ENCODE data around the gene FAM186B.
"Not testable (repeated sequence)": the region's sequence is repeated elsewhere in the genome, so short reads cannot be mapped to it uniquely, and the experiment has no call there.

Gene FAM186B, protein sequence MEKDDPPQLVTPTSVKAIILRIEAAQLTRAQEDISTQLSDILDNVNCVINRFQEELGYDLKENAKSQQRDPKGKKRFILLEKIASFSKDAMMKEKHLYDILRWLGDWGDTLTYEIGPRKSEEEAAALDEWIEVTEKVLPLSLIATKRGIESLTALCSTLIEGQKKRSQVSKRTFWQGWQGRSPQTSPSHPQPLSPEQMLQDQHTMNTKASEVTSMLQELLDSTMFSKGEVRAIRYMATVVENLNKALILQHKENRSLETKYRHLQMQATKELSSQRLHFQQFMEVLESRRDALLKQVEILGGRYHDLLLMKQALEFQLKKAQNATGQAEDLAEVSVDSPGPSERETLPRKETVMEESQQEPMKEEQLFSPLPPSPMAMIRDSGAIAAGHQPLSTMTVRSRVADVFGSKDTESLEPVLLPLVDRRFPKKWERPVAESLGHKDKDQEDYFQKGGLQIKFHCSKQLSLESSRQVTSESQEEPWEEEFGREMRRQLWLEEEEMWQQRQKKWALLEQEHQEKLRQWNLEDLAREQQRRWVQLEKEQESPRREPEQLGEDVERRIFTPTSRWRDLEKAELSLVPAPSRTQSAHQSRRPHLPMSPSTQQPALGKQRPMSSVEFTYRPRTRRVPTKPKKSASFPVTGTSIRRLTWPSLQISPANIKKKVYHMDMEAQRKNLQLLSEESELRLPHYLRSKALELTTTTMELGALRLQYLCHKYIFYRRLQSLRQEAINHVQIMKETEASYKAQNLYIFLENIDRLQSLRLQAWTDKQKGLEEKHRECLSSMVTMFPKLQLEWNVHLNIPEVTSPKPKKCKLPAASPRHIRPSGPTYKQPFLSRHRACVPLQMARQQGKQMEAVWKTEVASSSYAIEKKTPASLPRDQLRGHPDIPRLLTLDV

DNA sequence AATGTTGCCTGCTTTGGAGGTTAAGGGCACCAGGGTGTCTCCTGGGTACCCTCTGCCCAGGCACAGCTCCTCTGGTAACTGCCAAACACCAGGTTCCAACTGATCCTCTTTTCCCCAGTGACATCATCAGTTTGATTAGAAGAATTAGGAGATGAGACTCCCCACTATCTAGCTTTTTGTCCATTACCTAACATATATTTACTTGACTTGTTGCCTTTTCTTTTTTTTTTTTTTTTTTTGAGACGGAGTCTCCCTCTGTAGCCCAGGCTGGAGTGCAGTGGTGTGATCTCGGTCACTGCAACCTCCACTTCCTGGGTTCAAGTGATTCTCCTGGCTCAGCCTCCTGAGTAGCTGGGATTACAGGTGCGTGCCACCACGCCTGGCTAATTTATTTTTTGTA is at the start of gene FAM186B:
TSS of gene FAM186B (minus strand) at position 101 of the 400 bp plus-strand sequence. CDS start 162 bp downstream, outside the sequence.
- DNase-seq (ENCODE audit: low read depth) = not testable (repeated sequence)

GRCh38 chr12:49654715-49655114 is 49.3 kb upstream of the FAM186B start:
- DNase-seq (ENCODE audit: low read depth) = no peak

DNA sequence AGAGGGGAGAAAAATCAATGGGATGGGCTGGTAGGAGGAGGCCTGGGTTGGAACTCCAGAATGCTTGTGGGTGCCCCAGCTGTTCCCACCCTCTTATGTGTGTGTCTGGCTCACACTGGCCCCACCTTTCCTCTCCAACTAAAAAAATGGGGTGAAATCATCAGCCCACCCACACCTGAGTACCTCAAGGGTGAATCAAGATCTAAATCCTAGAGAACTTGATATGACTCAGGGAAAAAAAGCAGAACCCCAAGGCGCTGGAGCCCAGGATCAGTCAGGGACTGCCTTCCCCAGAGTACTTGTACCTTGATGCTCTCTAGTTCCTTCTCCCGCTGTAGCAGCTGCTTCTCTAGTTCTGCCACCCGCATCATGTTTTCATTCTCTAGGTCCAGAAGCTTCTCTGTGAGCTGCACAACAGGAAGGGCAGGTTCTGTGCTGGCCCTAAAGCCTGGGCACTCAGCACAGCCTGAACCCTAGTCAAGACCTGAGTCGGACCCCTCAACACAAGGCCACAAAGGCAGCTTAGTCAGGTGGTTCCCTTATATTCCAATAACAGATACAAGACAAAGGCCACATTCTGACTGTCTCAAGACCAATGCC is 47.6 kb upstream of the FAM186B start:
- DNase-seq (ENCODE audit: low read depth) = no peak

- no peak for DNase-seq (ENCODE audit: low read depth)
These were observed 46.4 kb upstream of the FAM186B start for GRCh38 chr12:49651855-49652254.

- DNase-seq (ENCODE audit: low read depth) = no peak
These were observed 44.5 kb upstream of the FAM186B start for GRCh38 chr12:49649892-49650291.

DNA sequence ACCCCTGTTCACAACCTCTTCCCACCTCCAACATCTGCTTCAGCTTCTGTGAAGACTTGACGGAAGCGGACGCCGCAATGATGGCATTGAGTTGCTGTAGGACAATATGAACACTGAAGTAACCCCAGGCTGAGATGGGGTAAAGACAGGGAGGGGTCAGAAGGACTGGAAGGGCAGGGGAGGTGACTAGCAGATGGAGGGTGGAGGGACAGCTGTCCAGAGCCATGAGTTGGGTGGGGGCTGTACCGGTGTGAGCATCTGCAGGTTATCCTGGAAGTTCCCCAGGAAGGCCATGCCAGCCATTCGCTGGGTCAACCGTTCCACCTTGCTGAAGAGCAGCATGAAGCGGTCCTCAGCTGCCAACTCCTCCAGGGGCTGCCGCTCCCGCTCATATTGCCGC is 44.0 kb upstream of the FAM186B start:
- no peak for DNase-seq (ENCODE audit: low read depth)

- no peak for DNase-seq (ENCODE audit: low read depth)
These were observed 43.2 kb upstream of the FAM186B start for GRCh38 chr12:49648712-49649003.

DNA sequence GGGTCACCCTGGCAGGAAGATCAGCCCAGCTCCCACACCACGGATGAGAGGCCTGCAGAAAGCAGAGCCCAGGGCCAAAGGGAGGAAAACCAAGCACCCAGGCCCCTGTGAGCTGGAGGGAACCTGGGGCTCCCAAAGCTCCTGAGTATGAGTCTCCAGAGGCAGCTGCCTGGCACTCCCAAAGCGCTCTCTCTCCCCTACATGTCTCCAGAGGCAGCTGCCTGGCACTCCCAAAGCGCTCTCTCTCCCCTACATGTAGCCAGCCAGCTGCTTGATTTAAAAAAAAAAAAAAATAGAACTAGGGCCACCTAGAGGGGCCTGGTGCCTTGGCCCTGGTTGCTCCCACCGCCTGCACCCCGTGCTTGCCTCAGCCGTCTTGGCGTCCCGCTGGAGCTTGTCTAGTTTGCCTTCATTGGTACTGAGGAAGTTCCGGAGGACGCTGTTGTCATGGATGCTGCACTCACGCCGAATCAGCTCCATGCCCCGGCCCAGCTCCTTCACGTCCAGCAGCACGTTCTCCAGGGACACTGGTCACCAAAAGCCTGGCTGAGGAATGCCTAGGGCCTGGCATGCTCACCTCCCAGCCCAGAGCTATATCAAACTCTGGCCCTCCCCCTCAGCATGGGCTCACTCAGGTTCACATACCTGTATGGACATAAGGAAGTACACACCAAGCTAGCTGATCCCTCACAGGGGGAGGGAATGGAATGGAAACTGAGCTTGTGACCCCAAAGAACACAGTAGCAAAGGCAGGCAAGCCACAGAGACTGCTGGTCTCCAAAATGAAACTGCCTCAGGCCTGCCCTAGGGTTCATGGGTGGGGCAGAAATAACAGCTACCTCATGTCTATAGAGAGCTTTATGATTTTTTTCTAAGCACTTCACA is 42.6 kb upstream of the FAM186B start:
- no peak for DNase-seq (ENCODE audit: low read depth)

GRCh38 chr12:49646871-49647654 is 41.6 kb upstream of the FAM186B start:
- DNase-seq (ENCODE audit: low read depth) = no peak

DNA sequence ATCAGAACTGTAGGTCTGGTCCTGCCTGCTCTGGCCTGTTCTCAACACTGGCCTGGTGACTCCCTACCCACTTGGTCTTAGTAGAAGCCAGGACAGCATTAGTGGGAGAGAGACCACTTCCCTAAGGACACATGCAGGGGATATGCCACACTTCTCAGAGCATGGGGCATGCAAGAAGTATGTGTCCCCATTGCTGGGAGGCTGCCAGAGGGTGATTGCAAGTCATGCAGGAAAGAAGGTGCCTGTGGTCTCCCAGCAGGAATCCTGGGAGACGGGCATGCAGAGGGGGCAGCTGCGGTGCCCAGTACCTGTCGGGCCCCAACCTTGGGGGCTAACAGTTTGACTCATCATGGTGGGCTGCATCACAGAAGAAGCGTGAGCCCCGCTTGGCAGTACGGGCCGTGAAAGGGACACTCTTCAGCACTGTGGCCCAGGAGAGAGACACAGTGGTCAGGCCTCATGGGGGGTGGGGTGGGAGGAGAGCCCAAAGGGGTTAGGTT is 40.9 kb upstream of the FAM186B start:
- DNase-seq (ENCODE audit: low read depth) = no peak

DNA sequence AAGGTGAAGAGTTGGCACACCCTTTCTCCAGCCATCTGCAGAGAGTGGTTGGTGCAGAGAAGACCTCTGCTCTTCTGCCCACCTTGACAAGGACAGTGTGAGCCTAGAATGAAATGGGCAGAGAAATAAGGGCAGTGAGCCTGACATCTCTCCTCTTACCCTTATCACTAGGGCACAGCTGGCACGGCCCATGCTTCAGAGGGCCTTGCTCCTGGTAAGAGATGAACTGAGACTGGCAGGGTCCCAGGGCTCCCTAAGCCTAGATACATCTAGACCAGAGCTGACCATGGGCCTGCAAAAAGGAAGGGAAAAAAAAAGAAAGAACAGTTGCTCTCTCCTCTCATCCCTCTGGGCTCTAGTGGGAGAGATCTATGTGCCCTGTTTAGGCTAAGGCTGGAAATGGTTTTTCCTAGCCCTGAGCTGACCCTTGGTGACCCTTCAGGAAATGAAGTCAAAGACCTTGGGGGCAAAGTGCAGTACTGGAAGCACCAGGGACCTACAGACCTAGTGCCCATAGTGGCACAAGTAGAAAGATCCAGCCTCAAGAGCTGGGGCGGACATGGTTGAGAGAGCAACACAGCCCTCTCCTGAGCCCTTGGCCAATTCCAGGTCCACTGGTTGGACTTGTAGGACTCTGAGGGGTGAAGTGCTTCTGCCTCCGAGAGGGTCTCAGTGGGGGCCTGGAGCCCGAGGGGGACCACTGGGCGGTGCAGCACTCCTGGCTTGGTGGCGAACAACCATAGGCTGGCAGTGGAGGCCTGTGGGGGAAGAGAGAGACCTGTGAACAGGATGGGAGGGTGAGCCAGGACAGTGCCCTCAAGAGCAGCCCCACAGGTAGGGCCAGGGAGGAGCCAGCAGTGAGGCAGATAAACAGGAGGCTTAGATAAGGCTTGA is 40.0 kb upstream of the FAM186B start:
- DNase-seq (ENCODE audit: low read depth) = no peak

DNA sequence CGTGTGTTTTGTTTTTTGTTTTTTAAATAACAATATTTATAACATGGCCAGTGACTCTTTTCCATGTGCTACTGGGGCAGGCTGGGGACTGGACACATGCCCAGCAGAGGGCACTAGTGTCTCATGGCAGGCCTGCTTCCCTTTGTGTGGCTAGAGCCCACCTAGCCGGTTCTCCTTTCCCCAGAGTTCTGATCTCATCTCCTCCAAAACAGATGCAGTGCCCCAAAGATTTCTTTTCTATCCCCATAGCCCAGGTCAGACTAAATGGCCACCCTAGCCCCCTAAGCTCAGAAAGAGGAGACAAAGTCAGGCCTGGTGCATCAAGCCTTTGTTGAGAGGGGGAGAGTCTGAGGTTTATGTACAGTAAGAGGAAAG is 39.2 kb upstream of the FAM186B start:
- no peak for DNase-seq (ENCODE audit: low read depth)

GRCh38 chr12:49643961-49644619 is 38.7 kb upstream of the FAM186B start:
- DNase-seq (ENCODE audit: low read depth) = no peak

DNA sequence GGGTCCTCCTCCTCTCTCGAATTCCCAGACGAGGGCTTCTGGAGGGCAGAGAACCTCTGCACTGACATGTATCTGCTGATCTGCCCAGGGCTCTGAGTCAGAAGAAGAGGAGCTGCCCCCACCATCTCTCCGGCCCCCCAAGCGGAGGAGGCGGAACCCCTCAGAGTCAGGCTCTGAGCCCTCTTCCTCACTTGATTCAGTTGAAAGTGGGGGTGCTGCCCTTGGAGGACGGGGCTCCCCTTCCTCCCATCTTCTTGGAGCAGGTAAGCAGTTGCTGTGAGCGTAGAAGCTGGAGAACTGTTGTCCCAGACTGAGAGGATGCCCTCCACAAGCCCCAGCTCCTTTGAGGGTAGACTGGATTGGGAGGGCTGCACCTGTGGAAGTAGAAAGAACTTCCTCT is 37.7 kb upstream of the FAM186B start:
- no peak for DNase-seq (ENCODE audit: low read depth)

- no peak for DNase-seq (ENCODE audit: low read depth)
These were observed 36.9 kb upstream of the FAM186B start for GRCh38 chr12:49642370-49642802.

DNA sequence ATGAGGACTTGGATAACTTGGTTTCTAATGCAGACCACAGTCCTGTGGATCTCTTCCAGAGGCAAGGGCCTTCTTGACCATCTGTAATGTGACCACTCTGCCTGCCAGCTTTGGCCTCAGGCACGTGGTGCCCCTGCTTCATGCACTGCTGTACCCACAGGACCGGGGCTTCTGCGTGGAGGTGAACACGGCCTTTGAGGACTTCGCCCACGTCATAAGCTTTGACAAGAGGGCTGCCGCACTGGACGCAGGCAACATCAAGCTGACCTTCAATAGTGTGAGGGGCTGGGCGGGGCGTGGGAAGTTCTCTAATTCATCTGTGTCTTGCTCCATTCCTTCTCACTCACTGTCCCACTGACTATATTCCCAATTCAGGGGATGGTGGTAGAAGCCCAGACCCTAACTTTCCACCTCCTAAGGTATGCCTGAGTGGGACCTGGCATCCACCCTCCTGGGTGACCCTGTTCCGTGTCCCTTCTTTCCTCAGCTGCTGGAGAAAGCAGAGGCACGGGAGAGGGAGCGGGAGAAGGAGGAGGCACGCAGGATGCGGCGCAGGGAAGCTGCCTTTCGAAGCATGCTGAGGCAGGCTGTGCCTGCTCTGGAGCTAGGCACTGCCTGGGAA is 36.4 kb upstream of the FAM186B start:
- no peak for DNase-seq (ENCODE audit: low read depth)

DNA sequence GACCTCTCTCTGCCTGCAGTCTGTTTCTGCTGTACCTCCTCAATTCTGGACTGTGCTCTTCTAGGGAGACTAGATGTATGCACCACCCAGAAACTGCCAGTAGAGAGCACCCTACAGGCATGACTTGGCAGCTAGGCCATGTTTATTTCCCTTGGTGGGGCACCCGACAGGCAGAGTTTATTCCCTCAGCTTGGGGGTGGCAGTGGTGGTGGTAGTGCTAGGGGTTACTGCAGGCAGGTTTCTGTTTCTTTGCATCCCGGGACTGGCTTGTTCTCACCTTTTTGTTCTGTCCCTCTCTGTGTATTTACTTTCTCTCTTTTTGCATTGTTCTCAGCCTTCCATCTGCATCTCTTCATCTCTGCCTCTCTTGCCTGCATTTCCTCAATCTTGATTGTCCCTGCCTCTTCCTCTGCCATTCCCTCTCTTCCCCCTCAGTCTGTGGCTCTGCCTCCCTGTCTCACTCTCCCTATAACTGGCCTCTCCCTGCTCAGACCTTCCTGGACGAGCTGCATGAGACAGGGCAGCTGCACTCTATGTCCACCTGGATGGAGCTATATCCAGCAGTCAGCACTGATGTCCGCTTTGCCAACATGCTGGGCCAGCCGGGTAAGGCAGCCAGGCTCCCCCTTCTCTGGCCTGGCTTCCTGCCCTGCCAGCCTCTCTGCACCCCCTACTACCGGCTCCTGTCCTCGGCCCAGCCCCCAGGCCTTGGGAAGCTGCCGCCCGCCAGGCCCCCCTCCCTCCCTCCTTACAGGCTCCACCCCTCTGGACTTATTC is 31.7 kb upstream of the FAM186B start:
- DNase-seq (ENCODE audit: low read depth) = no peak

DNA sequence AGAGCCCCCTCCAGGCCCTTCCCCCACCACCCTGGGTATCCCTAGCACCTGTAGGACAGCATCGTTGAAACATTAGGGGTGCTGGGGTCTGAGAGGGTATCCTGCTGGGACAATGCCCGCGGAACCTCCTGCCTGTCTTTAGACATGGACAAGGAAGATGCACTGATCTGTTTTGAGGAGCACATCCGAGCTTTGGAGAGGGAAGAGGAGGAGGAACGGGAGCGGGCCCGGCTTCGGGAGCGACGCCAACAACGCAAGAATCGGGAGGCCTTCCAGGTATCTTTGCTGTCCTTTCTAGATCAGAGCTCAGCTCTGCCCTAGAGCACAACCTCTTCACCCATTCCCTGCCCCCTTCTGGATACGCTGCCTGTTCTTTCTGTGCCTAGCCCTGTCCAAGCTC is 31.1 kb upstream of the FAM186B start:
- DNase-seq (ENCODE audit: low read depth) = no peak
